ENCODE data around the gene AJAP1. TPM values are rescaled to one million over a fixed set of nuclear protein-coding genes. Genes with fewer than 3 reads are reported as not detected.
"Not testable (repeated sequence)": the region's sequence is repeated elsewhere in the genome, so short reads cannot be mapped to it uniquely, and the experiment has no call there.

The AJAP1 gene
- total and polyA plus RNA-seq, 2 donors (not counting 1 experiment from before 2014, with no cell fraction given) = not detected

GRCh38 chr1:4616831-4617465 is 37.5 kb upstream of the AJAP1 start:
- Histone ChIP-seq H3K4me3 (ENCODE audit: control extremely low read depth in 1 of 5, extremely low read depth in 1 of 5, insufficient read depth in 1 of 5, low read depth in 2 of 5, low read length in 4 of 5) (no peak overlapping the region), H3K27ac (ENCODE audit: low read length in 2 of 2) (no peak overlapping the region), H3K9me3 (ENCODE audit: control extremely low read depth in 1 of 3, control insufficient read depth in 2 of 3, insufficient read depth in 1 of 3, low read length in 2 of 3) (peaks cover 0 to under 1% (median 0%) of the 10 kb centered on the region in 3 donors), H2AFZ (ENCODE audit: insufficient read depth, low read depth, low read length, poor library complexity, severe bottlenecking) (no peak overlapping the region), H3K4me1 (ENCODE audit: control insufficient read depth in 2 of 2, insufficient read depth in 2 of 2, low read length in 2 of 2) (no peaks in the 10 kb centered on the region), H3K9ac (ENCODE audit: low read length) (no peak overlapping the region), H3K36me3 (replicated peaks in 1 of 2; ENCODE audit: control extremely low read depth in 1 of 2, control insufficient read depth in 1 of 2, extremely low read depth in 1 of 2, insufficient read depth in 2 of 2, low read length in 1 of 2) (no peaks in the 10 kb centered on the region), H3K4me2 (replicated peaks; ENCODE audit: low read depth, low read length, poor library complexity, severe bottlenecking) (no peak overlapping the region), H3K79me2 (ENCODE audit: control insufficient read depth, insufficient read depth, low read length) (no peaks in the 10 kb centered on the region), H3K27me3 (replicated peaks in 1 of 4; ENCODE audit: control extremely low read depth in 1 of 4, control insufficient read depth in 3 of 4, insufficient read depth in 4 of 4, low read length in 3 of 4) (no peaks in the 10 kb centered on the region), H4K20me1 (ENCODE audit: control insufficient read depth, insufficient read depth, low read length, poor library complexity, severe bottlenecking) (no peaks in the 10 kb centered on the region)
- Mint-ChIP-seq H3K27ac (no peak overlapping the region), H3K9me3 (ENCODE audit: insufficient read depth) (no peaks in the 10 kb centered on the region), H3K27me3 (peaks cover 15% of the 10 kb centered on the region), H3K4me3 (no peak overlapping the region), H3K4me1 (no peaks in the 10 kb centered on the region)
- 86% methylated on average over 18 of the region's 18 CpGs for WGBS (ENCODE audit: insufficient coverage)
- CTCF ChIA-PET = no interaction called here
- intact Hi-C loops (cut with micrococcal nuclease) = no loop called here
- POLR2A ChIA-PET = no interaction called here
- TF ChIP-seq CTCF (IDR thresholded peaks at IDR 0.05) = no peak
- TF ChIP-seq EZH2 (IDR thresholded peaks at IDR 0.05; ENCODE audit: borderline replicate concordance, insufficient read depth, low read depth, low read length, poor library complexity, severe bottlenecking) = no peak
- DNase-seq (no peak), ATAC-seq (ENCODE audit: low read depth) (no peak)

- Mint-ChIP-seq H3K9me3 (ENCODE audit: insufficient read depth) (no peaks in the 10 kb centered on the region), H3K27ac (no peak overlapping the region), H3K4me1 (no peaks in the 10 kb centered on the region), H3K4me3 (no peak overlapping the region), H3K27me3 (peaks cover 13% of the 10 kb centered on the region)
- H2AFZ ChIP-seq (ENCODE audit: insufficient read depth, low read depth, low read length, poor library complexity, severe bottlenecking) = no peak overlapping the region
- 98% methylated on average over 6 of the region's 6 CpGs for WGBS (ENCODE audit: insufficient coverage)
- CTCF ChIA-PET = no interaction called here
- H4K20me1 ChIP-seq (ENCODE audit: control insufficient read depth, insufficient read depth, low read length, poor library complexity, severe bottlenecking) = no peaks in the 10 kb centered on the region
- H3K4me3 ChIP-seq (ENCODE audit: control extremely low read depth in 1 of 5, extremely low read depth in 1 of 5, insufficient read depth in 1 of 5, low read depth in 2 of 5, low read length in 4 of 5) = no peak overlapping the region
- H3K27ac ChIP-seq (ENCODE audit: low read length in 2 of 2) = no peak overlapping the region
- H3K36me3 ChIP-seq (replicated peaks in 1 of 2; ENCODE audit: control extremely low read depth in 1 of 2, control insufficient read depth in 1 of 2, extremely low read depth in 1 of 2, insufficient read depth in 2 of 2, low read length in 1 of 2) = no peaks in the 10 kb centered on the region
- DNase-seq = no peak
- H3K4me1 ChIP-seq (ENCODE audit: control insufficient read depth in 2 of 2, insufficient read depth in 2 of 2, low read length in 2 of 2) = no peaks in the 10 kb centered on the region
- H3K79me2 ChIP-seq (ENCODE audit: control insufficient read depth, insufficient read depth, low read length) = no peaks in the 10 kb centered on the region
- H3K4me2 ChIP-seq (replicated peaks; ENCODE audit: low read depth, low read length, poor library complexity, severe bottlenecking) = no peak overlapping the region
- H3K9ac ChIP-seq (ENCODE audit: low read length) = no peak overlapping the region
- no peaks in the 10 kb centered on the region for H3K27me3 ChIP-seq (replicated peaks in 1 of 4; ENCODE audit: control extremely low read depth in 1 of 4, control insufficient read depth in 3 of 4, insufficient read depth in 4 of 4, low read length in 3 of 4)
- H3K9me3 ChIP-seq (ENCODE audit: control extremely low read depth in 1 of 3, control insufficient read depth in 2 of 3, insufficient read depth in 1 of 3, low read length in 2 of 3) = no peaks in the 10 kb centered on the region
- no peak for ATAC-seq (ENCODE audit: low read depth)
- TF ChIP-seq CTCF (IDR thresholded peaks at IDR 0.05) (no peak), EZH2 (IDR thresholded peaks at IDR 0.05; ENCODE audit: borderline replicate concordance, insufficient read depth, low read depth, low read length, poor library complexity, severe bottlenecking) (no peak)
- intact Hi-C loops (cut with micrococcal nuclease) = no loop called here
- POLR2A ChIA-PET = no interaction called here
Observed at GRCh38 chr1:4617506-4617905, 36.9 kb upstream of the AJAP1 start.

- H3K4me2 ChIP-seq (replicated peaks; ENCODE audit: low read depth, low read length, poor library complexity, severe bottlenecking); H3K4me3 Mint-ChIP-seq; H3K4me1 Mint-ChIP-seq; H3K4me3 ChIP-seq (ENCODE audit: control extremely low read depth in 1 of 5, extremely low read depth in 1 of 5, insufficient read depth in 1 of 5, low read depth in 2 of 5, low read length in 4 of 5); ATAC-seq (ENCODE audit: low read depth); H3K9me3 ChIP-seq (ENCODE audit: control extremely low read depth in 1 of 3, control insufficient read depth in 2 of 3, insufficient read depth in 1 of 3, low read length in 2 of 3); H3K9ac ChIP-seq (ENCODE audit: low read length); CTCF ChIA-PET; H4K20me1 ChIP-seq (ENCODE audit: control insufficient read depth, insufficient read depth, low read length, poor library complexity, severe bottlenecking); H3K9me3 Mint-ChIP-seq (ENCODE audit: insufficient read depth); intact Hi-C loops (cut with micrococcal nuclease); H3K4me1 ChIP-seq (ENCODE audit: control insufficient read depth in 2 of 2, insufficient read depth in 2 of 2, low read length in 2 of 2); H3K27me3 ChIP-seq (replicated peaks in 1 of 4; ENCODE audit: control extremely low read depth in 1 of 4, control insufficient read depth in 3 of 4, insufficient read depth in 4 of 4, low read length in 3 of 4); H3K27ac Mint-ChIP-seq; H2AFZ ChIP-seq (ENCODE audit: insufficient read depth, low read depth, low read length, poor library complexity, severe bottlenecking); H3K36me3 ChIP-seq (replicated peaks in 1 of 2; ENCODE audit: control extremely low read depth in 1 of 2, control insufficient read depth in 1 of 2, extremely low read depth in 1 of 2, insufficient read depth in 2 of 2, low read length in 1 of 2); DNase-seq; H3K79me2 ChIP-seq (ENCODE audit: control insufficient read depth, insufficient read depth, low read length); H3K27me3 Mint-ChIP-seq; POLR2A ChIA-PET; H3K27ac ChIP-seq (ENCODE audit: low read length in 2 of 2): not testable (repeated sequence)
- WGBS (ENCODE audit: insufficient coverage) = no CpG with 5 or more reads among the region's 3 CpGs
Observed at GRCh38 chr1:4618827-4619226, 35.6 kb upstream of the AJAP1 start.

Data from B cell (primary cell).